Brain pericyte (primary cell): ENCODE results near the gene FNBP1.

Experiments used
- DNase-seq: peaks from one replicate; pipeline ENCODE4 v3.0.0-alpha.2; 2012; ENCODE audit warnings: low read depth, low spot score

The FNBP1 gene

GRCh38 chr9:129875687-129876395, 167.1 kb downstream of the FNBP1 start:
- no peak for DNase-seq

- DNase-seq: no peak
Measured at GRCh38 chr9:129875181-129875611, 167.8 kb downstream of the FNBP1 start.

GRCh38 chr9:129874261-129875101, 168.5 kb downstream of the FNBP1 start:
- DNase-seq: no peak

DNA sequence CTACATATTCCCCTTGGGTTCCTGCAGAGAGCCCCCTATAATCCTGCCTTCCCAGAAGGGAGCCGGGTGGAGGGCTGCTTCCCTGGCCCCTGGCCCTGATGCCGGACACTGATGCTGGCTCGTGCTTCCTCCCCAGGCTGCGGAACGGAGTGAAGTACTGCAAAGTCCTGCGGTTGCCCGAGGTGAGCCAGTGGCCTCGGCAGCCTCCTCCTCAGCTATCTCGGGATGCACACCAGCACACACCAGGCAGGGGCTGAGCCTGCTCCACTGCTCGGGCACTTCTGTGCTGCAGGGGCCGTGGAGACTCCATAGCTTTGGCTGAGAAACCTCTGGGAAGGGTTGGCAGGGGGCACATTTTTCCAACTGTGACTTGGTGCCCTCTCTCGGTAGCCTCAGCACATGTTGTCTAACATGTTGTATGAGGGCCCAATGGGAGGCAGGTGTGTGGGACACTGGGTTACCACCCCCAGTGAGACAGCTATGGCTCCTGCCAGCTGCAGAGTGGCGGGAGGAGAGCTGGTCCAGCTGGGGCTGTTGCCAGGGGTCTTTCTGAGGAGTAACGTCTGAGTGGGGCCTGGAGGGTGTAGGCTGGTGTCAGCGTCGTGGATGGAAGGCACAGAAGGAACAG, 169.3 kb downstream of the FNBP1 start:
- no peak for DNase-seq

GRCh38 chr9:129871046-129871445, 171.9 kb downstream of the FNBP1 start:
- DNase-seq: no peak

- DNase-seq: no peak
Measured at GRCh38 chr9:129869585-129870501, 173.1 kb downstream of the FNBP1 start.

DNA sequence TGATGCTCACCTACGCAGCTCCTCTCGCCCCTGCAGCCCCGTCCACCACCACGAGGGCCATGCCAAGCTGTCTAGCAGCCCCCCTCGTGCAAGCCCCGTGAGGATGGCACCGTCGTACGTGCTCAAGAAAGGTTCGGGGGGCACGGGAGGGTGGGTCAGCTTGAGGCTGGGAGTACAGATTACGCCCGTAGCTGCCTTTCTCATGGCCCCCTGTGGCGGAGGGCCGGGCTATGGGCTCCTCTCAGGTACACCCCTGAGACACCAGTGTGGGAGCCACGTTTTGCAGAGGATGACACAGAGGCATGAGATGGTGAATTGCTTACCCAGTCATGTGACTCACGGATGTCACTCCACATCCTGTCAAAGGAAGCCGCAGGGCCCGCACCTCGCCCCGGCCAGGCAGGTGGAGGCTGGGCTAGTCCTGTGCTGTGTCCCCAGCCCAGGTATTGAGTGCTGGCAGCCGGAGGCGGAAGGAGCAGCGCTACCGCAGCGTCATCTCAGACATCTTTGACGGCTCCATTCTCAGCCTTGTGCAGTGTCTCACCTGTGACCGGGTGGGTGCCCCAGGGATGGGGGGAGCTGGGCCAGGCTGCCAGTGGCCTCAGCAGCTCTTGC, 174.0 kb downstream of the FNBP1 start:
- DNase-seq: no peak

DNA sequence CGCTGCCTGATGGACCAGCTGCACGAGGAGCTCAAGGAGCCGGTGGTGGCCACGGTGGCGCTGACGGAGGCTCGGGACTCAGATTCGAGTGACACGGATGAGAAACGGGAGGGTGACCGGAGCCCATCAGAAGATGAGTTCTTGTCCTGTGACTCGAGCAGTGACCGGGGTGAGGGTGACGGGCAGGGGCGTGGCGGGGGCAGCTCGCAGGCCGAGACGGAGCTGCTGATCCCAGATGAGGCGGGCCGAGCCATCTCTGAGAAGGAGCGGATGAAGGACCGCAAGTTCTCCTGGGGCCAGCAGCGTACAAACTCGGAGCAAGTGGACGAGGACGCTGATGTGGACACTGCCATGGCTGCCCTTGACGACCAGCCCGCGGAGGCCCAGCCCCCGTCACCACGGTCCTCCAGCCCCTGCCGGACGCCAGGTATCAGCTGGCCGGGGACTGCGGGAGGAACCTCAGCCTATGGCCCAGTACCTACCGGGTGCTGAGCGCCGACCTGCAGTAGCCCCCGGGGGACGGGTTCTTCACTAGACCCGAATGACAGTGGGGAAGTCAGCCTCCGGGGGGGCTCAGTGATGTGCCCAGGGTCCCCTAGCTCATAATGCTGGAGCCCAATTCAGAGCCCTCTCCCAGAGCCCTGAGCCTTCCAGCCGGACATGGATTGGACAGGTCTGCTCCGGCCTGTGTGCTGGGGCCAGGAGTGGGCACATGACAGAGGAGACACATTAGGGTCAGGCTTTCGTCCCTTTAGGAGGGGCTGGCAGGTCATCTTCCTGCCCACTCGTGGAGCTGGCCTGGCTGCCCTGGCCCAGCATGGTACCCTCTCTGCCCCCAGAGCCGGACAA, 174.7 kb downstream of the FNBP1 start:
- DNase-seq: no peak

DNA sequence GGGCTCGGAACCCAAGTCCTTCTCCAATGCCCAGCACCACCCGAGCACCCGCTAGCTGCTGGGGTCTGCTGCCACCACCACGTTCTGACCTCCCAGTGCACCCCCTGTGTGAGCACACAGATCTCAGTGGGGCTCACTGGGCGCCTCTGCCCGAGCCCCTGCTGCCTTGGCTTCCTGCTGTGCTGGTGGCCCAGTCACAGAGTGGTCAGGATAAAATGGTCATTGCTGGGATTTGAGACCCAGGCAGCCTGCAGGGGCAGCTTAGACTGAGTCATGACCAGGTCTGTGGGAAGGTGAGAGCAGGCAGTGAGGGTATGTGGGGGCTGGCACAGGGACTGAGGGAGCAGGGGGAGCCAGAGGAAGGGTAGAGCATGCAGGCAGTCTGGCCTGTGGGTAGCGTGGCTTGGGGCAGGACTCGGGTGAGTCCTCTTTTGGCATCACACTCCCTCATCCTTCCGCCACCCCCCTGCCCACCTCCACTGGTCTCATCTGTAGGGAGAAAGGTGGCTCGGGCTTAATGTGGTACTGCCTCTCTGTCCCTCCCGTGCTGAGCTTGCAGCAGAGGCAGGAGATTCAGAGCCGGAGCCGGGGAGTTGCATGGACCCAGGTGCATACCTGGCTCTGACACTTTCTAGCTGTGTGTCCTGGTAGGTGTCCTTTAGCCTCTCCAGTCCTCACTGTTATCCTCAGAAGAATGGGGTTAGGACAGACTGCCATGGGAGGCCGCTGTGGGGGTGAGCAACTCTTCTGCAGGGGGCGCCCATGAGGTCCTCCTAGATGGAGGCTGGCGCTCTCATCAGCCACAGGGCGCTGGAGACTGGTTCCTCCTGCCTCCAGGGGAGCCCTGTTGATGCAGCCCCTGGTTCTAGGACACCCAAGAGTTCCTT, 175.6 kb downstream of the FNBP1 start:
- no peak for DNase-seq

DNA sequence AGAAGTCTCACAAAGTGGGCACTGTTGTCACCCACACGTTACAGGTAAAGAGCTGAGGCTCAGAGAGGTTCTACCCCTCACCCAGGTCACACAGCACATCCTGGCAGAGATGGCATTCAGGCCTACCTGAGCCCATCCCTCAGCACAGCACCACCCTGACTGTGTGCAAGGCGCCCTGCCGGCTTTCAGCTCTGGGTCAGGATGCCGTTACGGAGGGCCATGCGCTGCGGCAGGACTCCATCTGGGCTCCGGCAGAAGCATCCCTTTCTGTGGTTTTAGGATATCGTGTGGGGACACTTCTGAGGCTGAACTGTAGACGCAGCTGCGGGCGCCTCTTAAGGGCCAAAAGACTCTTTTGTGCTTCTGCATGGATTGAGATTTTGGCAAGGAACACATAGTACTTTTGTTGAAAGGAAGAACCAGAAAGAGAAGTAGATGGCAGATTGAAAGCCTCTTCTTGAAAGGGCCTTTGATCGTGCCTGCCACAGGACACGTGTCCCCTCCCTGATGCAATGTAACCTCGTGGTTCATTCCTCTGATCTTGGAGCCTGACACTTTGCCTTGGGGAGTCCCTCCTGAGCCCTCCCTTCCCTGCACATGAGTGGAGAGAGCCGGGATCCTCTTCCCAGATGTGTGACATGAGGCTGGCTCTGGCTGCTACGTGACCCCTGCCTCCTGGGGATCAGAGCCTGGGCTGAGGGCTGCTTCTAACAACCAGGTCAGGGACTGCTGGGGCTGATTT, 176.4 kb downstream of the FNBP1 start:
- no peak for DNase-seq

GRCh38 chr9:129865668-129866320, 177.2 kb downstream of the FNBP1 start:
- no peak for DNase-seq

DNA sequence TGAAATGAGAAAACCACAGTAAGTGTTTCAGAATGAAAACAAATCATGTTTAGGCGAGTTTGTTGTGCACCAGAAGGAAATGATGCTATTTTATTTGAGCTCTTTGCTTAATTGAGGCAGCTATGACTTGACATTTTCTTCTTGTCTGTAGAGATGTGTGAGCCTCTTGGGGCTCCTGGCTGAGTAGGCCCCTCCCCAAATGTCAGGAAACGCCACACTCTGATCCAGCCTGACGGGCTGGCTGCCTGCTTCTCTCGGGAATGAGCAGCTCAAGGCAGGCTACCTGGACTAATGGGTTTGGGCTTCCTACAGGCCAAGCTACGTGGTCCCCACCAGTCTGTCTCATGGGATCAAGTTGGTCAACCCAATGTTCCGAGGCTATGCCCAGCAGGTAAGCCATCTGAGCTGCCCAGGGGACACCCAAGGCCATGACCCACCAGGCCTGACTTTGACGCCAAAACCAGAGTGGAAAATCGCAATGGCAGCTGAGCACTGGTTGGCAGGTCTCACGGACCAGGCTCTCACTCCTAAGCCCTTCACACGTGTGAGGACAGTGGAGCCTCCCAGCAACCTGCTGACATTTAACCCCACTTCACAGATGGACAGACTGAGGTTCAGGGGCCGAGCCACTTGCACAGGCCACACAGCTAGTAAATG, 177.9 kb downstream of the FNBP1 start:
- DNase-seq: no peak

- no peak for DNase-seq
Measured at GRCh38 chr9:129863059-129863690, 179.8 kb downstream of the FNBP1 start.

DNA sequence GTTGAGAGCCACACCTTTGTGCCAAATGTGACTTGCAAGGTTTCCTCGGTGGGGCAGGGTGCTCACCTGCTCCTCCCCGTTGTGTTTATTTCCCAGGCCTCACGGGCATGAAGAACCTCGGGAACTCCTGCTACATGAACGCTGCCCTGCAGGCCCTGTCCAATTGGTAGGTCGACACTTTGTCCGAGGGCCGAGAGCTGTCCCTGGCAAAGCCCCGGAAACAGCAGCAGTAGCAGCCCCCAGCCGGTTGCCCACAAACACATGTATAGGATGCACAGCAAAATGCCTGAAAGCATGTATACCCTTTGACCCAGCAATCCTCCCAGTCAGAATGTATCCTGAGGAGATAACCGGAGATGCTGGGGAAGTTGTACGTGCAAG, 181.6 kb downstream of the FNBP1 start:
- DNase-seq: no peak

GRCh38 chr9:129860653-129861446, 182.1 kb downstream of the FNBP1 start:
- no peak for DNase-seq
